Activated effector memory CD4-positive, alpha-beta T cell treated with Interleukin-2 at 50 U/mL for 16 hours (primary cell): ENCODE measurements around the gene TSC22D1.
A peak's percentile ranks its signal among the peaks of the same experiment; 100 is the strongest.
"Not testable (repeated sequence)": the region's sequence is repeated elsewhere in the genome, so short reads cannot be mapped to it uniquely, and the experiment has no call there.

Source experiments
- DNase-seq: peaks from one replicate; pipeline ENCODE4 v3.0.0-alpha.2; 2020

Gene TSC22D1

DNA sequence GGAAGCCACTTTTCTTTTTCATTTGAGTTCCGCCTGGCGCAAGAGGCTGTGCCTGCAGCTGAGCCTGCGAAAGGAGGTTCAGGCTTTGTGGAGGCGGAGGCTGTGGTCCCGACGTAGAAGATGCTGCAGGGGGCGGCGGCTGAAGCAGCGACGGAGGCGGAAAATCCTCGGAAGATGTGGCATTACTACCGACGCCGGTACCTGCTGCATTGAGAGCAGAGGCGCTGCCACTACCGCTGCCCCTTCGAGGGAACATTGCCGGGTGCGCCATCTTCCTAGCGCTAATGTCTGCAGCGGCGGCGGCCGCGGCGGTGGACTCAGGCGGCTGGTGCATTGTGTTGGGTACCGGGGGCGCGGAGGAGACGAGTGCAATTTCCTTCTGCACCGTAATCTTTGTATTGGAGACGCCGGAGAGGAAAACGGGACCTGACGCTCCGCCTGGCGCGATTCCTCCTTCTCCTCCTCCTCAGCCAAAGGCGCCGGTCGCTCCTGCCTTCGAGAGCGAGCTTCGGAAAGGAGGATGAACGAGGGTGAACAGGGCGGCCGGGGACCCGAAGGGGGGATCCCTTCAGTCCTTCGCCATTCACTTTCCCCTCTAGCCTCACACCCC is at the start of gene TSC22D1:
TSS of gene TSC22D1 (minus strand) at position 590 of the 610 bp plus-strand sequence. CDS start at position 334, 256 bp downstream.
- peak; percentile 63 for DNase-seq

DNA sequence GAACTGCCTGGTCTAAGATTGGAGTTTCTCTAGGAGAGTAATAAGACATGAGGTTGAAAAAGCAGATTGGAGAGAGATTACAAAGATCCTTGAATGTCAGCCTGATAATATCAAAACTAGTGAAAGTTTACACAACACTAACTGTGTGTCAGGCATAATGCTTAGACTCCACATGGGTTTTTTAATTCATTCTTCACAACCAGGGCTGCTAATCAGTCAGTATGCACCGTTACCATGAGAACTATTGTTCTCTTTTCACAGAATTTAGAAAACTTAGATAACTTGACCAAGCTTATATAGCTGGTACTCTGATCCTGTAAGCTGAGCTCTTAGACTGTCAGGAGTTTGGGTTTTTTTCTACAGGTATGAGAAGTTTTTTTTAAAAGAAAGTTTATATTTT is 46.6 kb upstream of the TSC22D1 start:
- DNase-seq: no peak

DNA sequence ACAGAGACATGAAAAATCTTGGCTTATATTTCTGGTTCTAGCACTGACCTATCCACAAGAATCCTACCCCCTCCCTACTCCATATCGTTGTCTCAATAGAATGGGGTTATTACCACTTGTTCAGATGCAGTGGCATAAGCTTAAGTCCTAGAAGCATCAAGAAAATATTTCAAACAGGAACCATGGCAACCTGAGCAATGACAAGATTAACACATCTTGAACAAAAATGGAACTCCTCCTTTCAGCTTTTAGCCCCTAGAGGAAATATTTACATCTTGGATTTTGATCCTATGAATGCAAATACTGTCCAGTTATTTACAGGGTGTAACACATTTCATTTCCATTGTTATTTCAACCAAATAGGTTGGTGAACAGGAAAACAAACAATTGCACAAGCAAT is 46.1 kb upstream of the TSC22D1 start:
- no peak for DNase-seq

DNA sequence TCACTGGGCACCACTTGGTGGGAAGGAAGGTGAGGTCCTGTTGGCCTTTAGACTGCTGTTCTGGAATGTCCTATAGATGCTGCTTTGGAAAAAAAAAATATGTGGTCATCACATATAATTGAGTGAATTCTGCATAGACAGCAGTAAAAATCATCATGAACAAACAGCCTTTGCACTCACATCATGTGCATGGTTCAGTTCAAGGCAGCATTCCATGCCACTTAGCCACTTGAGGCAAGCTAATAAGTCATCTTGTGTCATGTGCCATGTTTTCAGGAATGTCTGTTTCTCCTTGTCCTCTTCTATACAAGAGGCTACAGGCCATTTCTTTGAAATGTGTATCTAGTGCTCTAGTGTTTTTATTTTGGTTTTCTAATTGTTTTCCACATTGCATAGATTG is 43.9 kb upstream of the TSC22D1 start:
- DNase-seq: no peak

DNA sequence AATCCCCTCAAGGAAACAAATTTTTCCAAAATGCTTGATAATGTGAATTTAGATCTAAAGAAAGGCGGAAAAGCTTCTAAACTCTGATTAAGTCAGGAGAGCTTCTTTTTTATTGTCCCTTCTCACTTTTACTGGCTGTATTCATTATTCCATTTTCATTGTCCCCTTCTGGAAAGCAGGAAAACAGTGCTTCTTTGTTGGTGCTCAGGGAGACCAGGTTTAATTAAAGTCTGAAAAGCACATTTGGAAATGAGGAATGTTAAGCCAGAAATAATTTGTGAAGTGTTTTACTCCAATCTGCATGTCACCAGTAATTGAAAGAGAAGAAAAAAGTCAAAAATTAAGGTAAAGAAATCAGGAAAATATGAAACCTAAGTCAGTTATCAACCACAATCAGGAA is 43.5 kb upstream of the TSC22D1 start:
- DNase-seq: no peak

DNA sequence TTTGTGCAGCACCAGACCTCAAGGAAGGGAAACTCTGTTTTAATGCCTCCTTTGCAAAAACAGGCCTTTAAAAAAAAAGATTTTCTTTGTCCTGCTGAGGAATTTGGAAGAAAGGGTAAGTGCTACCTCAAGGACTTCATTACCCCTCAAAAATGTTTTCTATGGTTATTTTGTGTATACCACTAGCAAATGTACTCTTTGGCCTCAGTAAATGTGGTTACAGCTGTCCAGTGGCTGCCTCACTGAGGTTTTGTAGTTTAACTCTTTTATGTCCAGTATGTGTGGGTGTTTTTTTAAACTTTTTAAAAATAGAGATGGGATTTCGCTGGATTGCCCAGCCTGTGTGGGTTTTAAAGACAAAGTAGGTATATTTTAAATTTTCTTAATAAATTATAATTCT is 42.2 kb upstream of the TSC22D1 start:
- DNase-seq: no peak

DNA sequence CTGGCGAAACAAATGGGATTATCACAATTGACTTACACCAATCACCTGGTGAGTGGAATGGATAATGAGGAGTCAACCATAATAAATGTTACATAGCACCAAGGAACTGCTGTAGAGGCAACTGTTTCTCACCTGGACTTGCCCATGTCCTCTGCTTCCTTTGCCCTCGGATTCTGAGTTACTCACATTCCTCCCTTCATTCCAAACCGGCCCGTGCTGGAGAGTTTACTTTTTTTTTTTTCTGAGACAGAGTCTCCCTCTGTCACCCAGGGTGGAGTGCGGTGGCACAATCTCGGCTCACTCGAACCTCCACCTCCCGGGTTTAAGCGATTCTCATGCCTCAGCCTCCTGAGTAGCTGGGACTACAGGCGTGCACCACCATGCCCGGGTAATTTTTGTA is 41.5 kb upstream of the TSC22D1 start:
- no peak for DNase-seq

DNA sequence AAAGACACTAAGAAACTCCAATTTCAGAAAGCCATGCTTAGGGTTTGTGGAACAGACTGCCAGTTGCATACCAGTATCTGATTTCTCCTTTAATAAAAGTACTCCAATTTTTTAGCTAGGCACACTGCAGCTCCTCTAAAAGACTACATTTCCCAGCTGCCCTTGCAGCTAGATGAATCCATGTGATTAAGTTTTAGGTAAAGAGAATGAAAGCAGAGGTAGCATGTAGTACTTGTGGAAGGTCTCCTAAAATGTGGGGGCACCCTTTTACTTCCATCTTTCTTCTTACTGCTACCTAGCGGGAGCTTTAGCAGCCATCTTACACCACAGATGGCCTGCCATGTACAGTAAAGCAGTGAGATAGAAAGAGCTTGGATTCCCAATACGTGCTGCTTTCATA is 33.0 kb upstream of the TSC22D1 start:
- no peak for DNase-seq

DNA sequence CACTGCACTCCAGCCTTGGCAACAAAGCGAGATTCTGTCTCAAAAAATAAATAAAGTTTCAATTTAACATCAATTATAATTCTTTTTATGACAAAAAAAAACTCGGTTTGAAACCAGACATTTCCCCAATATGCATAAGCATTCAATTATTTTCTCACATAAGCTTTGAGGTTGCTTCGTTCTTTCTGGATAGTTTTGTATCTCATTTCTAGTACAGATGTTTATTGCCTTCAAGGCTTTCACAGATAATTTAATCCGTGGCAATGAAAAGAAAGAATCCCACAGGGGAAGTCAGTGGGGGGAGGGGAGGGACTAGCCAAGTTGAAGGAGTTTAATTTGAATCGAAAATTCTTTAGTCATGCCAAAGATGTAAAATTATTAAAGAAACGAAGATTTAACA is 29.6 kb upstream of the TSC22D1 start:
- no peak for DNase-seq

DNA sequence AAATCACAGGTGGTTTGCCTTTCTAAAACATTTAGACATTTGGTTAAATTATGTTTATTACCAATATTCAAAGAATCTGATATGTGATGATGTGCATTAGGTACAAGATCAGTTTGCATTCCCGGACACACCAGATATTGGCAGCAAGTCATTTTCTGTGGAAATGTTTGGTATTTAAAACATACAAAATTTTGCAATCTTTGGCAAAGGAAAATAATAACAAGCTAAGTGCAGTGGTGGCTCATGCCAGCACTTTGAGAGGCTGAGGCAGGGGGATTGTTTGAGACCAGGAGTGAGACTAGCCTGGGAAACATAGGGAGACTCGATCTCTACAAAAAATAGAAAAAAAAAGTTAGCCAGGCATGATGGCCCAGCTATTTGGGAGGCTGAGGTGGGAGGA is 29.1 kb upstream of the TSC22D1 start:
- DNase-seq: no peak

DNA sequence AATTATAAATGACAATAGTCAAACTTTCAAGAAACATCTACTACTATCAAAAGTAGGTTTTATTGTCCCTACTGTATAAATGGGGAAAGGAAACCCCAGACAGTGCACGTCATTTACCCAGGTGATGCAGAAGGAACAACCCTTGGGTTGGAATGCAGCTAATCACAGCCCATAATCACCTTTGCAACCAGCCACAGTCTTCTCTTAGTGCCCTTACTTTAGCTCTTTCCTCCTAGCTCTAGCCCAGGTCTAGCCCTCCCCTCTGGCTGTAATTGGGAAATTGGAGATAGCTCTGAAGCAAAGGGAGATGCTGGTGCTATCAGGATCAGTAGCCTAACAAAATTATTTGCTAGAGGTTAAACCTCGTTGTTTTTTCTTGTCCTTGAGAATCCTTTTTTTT is 25.5 kb upstream of the TSC22D1 start:
- no peak for DNase-seq

DNA sequence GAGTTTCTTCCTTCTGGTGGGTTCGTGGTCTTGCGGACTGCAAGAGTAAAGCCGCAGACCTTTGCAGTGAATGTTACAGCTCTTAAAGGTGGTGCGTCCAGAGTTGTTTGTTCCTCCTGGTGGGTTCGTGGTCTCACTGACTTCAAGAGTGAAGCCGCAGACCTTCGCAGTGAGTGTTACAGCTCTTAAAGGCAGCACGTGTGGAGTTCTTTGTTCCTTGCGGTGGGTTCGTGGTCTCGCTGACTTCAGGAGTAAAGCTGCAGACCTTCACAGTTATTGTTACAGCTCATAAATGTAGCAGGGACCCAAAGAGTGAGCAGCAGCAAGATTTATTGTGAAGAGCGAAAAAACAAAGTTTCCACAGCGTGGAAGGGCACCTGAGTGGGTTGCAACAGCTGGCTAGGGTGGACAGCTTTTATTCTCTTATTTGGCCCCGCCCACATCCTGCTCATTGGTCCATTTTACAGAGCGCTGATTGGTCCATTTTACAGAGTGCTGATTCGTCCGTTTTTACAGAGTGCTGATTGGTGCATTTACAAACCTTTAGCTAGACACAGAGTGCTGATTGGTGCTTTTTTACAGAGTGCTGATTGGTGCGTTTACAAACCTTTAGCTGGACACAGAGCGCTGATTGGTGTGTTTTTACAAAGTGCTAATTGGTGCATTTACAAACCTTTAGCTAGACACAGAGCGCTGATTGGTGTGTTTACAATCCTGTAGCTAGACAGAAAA is 17.9 kb upstream of the TSC22D1 start:
- not testable (repeated sequence) for DNase-seq

DNA sequence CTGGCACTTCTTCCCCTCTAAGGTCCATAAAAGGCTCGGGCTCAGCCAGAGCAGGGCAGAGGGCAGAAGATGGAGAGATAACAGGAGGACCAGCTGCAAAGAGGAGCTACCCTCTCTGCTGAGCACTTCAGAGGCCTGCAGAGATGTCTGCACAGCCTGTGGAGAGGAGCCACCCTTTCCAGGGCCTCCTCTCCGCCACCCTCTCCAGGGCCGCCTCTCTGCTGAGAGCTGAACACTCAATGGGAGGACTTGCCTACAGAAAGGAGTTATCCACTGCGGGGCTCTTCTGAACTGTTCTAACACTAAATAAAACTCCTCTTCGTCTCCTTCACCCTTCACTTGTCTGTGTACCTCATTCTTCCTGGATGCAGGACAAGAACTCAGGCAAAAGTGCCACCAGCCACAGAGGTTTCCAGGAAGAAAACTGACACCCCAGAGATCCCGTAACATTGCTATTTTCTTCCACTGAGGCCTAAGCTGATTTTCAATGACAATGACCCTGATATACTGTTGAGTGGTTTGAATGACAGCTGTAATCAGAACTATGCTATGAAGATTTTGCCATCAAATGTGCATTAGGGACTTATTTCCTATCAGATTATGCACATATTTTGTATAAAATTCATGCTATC is 16.2 kb upstream of the TSC22D1 start:
- no peak for DNase-seq

DNA sequence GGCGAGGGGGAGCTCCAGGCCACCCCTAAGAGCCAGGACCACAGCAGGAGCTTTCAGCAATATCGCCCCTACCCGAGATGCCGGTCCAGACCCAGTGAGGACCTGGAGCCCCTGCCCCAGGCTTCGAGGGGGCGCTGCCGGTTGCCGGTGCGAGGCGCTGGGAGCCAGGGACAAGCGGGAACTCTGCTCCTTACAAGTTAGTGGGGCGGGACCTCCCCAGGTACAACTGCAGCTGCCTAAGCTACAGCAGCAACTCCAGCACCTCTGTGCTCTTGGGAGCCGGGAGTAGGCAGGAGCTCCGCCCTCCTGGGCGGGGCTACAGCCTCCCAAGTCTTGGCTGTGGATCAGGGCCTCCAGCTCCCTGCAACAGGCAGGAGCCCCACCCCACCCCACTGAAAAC is 15.2 kb upstream of the TSC22D1 start:
- DNase-seq: no peak

DNA sequence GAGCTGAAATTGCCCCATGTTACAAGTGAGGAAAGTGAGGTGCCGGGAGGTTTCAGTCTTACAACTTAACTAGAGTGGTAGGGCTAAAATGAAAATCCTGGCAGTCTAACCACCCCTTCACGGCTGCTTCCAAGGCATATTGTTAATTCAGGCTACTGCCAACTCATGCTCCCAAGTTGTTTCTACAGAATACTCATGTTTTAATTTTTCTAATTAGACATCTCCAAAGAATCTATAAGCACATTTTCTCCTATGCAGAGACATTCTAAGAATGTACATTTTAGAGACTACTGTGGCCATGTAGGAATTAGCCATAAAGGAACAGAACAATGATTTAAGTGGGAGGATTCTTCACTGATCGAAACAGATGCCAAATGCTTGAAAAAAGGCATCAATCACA is 7.0 kb upstream of the TSC22D1 start:
- DNase-seq: no peak

DNA sequence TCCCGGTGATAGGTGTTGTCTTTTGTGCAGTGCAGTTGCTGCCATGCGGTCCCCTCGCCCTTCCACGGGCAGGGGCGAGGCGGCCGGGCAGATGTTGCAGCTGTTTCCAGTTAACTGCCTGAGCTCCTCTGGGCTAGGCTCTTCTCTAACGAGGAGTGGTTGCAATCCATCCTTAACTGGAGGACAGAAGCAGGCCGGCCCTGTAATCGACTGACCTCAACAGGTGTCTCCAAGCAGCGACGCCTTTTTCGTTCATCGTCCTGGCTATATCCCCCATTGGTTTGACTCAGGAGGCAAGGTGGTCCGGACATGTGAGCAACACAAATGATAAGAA is 1.9 kb upstream of the TSC22D1 start:
- DNase-seq: no peak

DNA sequence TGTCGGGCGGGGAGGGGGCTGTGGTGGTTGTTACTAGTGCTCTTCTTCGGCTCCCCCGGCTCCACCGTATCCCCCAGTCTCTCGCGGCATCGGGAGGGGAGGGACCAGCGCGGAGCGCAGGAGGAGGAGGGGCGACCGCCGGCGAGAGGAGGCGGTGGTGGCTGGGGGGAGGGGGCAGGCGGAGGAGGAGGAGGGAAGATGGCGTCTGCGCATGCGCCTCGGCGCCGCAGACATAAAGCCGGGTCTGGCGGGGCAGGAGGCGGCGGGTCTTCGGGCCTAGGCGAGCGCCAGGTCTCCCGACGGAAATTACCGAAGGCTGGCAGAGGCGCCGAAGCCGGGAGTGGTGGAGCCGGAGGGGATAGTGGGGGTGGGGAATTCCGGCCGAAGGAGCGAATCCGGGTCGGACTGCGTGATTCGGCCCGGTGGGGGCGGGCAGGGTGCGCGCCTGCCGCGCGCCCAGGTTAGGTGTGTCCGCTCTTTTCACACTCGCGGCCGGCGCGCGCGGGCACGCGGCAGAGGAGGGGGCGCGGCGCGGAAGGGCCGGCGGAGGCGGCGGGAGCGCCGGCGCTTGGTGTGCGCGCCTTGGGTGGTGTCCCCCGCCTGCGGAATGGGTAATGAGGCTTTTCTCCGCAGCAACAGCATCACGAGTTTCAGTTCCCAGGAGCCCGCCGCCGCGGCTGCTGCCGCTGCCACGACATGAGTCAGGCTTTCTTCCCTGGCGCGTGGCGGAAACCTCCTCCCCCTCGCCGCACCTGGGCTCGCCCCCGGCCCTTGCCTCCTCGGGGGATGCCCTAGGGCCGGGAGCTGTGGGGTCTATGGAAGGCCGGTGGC is 1.3 kb upstream of the TSC22D1 start:
- peak; percentile 94 for DNase-seq

DNA sequence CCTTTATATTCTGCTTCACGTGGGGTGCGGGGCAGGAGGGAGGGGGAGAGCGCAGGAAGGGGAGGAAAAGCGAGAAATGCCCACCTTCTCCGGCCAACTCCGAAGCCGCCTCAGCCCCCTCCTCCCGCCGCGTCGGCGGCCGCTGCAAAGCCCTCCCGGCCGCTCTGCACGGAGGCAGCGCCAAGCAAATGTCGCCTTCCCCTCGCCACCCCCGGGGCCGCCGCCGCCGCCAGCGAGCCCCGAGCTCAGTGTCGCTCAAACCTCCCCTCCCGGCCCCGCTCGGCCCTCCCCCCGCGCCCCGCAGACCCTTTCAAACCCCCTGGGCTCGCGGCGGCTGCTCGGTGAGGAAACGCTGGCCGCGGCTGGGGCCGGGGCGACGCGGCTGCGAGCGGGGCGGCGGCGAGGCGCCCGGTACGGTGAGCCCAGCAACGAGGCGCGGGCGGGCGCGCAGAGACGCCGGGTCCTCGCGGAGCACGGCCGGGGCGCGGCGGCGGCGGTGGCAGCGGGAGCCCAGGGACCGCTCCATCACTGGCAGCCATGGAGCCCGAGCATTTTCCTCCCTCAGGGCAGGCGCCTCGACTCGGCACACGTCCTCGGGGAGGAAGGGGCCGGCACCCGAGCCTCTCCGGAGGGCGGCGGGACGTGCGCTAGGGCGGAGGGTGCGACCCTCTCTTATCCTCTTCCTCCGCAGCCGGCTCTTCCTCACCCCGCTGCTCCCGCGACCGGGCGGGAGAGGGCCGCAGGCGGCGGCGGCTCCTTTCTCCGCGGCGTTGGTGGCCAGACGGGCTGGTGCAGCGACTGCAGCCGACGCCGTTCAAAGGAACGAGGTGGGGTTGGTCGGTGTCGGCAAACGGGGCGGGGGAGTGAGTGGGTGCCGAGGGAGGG is 463 bp upstream of the TSC22D1 start:
- DNase-seq: no peak

DNA sequence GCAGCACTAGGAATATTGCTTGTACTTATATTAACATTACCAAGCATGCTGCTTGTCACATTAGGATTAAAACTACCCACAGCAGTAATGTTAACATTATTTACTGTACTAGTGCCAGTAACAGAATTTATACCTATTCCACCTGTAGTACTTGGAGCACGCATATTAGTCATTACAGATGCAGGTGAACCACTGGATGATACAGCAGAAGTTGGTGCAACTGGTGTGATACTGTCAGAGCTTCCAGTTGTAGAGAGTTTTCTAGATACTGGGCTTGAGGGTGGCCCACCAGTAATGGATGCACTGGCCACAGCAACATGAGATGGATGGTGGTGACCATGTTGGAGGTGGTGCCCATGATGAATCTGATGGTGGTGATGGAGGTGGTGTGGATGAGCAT is 1.1 kb downstream of the TSC22D1 start:
- DNase-seq: no peak

DNA sequence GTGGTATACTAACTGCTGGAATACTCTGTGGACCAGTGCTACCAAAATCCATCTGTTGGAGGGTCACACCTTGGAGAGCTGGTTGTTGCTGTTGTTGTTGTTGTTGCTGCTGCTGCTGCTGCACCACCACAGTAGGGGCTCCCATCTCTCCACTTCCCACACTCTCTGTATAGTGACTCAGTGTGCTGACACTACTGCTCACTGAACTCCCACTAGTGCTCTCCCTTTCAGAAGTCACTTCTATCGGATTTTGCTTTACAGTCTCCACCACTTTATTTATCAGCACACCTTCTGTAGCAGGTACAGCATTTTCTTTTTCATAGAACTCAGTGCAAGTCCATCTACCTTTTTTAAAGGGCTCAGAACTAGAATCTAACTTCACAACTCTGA is 1.7 kb downstream of the TSC22D1 start:
- no peak for DNase-seq

DNA sequence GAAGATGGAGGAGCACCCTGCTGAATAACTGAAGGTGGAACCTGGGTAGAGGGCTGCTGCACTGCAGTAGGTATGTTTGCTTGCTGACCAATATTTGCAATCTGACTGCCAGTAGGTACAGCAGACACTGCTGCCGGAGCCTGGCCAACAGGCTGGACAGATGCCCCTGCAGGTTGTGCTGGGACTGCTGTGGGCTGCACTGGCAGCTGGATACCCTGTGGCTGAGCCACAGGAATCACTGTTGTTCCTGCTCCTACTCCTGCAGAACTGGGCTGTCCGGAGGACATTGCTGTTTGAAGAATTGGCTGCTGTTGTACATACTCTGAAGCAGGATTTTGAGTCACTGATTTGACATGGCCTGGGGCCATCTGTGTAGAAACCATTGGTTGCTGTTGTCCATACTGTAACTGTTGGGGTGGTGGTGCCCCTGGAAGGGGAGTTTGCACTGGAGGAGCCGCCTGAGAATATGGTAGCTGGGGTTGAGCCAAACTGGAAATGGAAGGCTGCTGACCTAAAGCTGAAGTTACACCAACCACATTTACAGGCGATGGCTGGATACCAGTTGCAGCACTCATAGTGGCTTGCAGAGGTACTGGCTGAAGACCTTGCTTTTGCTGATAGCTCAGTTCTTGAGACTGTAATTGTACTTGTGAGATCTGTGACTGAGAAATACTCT is 2.2 kb downstream of the TSC22D1 start:
- DNase-seq: no peak

DNA sequence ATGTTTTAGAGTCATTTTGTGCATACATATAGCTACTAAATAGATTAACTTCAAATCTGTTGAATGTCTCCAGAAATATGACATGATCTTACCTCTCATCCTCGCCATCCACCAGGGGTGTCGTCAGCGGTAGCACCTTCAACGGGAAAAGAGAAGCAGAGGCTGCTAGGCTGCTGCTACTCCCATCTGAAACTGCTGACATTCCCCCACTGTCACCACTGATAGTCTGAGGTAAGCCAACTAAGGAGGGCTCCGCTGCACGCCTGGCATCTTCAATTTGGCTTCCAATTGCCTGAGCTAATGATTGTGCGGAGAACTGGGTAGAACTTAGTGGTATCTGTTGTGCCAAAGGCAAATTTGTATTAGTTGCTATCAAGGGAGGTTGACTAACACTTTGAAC is 3.1 kb downstream of the TSC22D1 start:
- no peak for DNase-seq
